ENCODE results near the gene CERS6. TPM values are rescaled to one million over a fixed set of nuclear protein-coding genes. Genes with fewer than 3 reads are reported as not detected.
"Not testable (repeated sequence)": the region's sequence is repeated elsewhere in the genome, so short reads cannot be mapped to it uniquely, and the experiment has no call there.

CERS6 gene
- total RNA-seq (45.2 TPM), polyA plus RNA-seq (9.3 TPM)

- H3K36me3 ChIP-seq (ENCODE audit: insufficient read depth), result no peaks in the 10 kb centered on the region
- H3K4me1 ChIP-seq (ENCODE audit: insufficient read depth), result peaks cover 1% of the 10 kb centered on the region
- WGBS, result 1% methylated on average over 72 of the region's 72 CpGs
- H3K27ac ChIP-seq (ENCODE audit: low read depth), result peak within 1 kb of the TSS; percentile 59
- peak; percentile 82 for DNase-seq (ENCODE audit: extremely low spot score)
- peak within 1 kb of the TSS; percentile 89 for H3K4me3 ChIP-seq (ENCODE audit: low read depth, low read length)
These were observed at the start of gene CERS6 for GRCh38 chr2:168455645-168456520. CERS6 (plus strand) TSS chr2:168456272; CDS start chr2:168456449, 177 bp downstream.

GRCh38 chr2:168412301-168412700, 43.8 kb upstream of the CERS6 start:
- not testable (repeated sequence) for H3K27ac ChIP-seq (ENCODE audit: low read depth); H3K4me3 ChIP-seq (ENCODE audit: low read depth, low read length); H3K4me1 ChIP-seq (ENCODE audit: insufficient read depth); H3K36me3 ChIP-seq (ENCODE audit: insufficient read depth); DNase-seq (ENCODE audit: extremely low spot score)
- 88% methylated on average over 5 of the region's 5 CpGs for WGBS

- not testable (repeated sequence) for H3K4me1 ChIP-seq (ENCODE audit: insufficient read depth); H3K4me3 ChIP-seq (ENCODE audit: low read depth, low read length); H3K27ac ChIP-seq (ENCODE audit: low read depth); DNase-seq (ENCODE audit: extremely low spot score); H3K36me3 ChIP-seq (ENCODE audit: insufficient read depth)
- 92% methylated on average over 3 of the region's 3 CpGs for WGBS
These were observed 43.0 kb upstream of the CERS6 start for GRCh38 chr2:168413101-168413500.

GRCh38 chr2:168416555-168416954, 39.5 kb upstream of the CERS6 start:
- H3K36me3 ChIP-seq (ENCODE audit: insufficient read depth), result no peaks in the 10 kb centered on the region
- H3K4me3 ChIP-seq (ENCODE audit: low read depth, low read length), result no peak overlapping the region
- no peak overlapping the region for H3K27ac ChIP-seq (ENCODE audit: low read depth)
- H3K4me1 ChIP-seq (ENCODE audit: insufficient read depth), result no peaks in the 10 kb centered on the region
- DNase-seq (ENCODE audit: extremely low spot score), result no peak

- no peaks in the 10 kb centered on the region for H3K4me1 ChIP-seq (ENCODE audit: insufficient read depth)
- DNase-seq (ENCODE audit: extremely low spot score), result no peak
- no peaks in the 10 kb centered on the region for H3K36me3 ChIP-seq (ENCODE audit: insufficient read depth)
- no peak overlapping the region for H3K4me3 ChIP-seq (ENCODE audit: low read depth, low read length)
- H3K27ac ChIP-seq (ENCODE audit: low read depth), result no peak overlapping the region
These were observed 33.5 kb upstream of the CERS6 start for GRCh38 chr2:168422584-168422983.

GRCh38 chr2:168424112-168424951, 31.7 kb upstream of the CERS6 start:
- DNase-seq (ENCODE audit: extremely low spot score), result no peak
- Histone ChIP-seq H3K27ac (ENCODE audit: low read depth) (no peak overlapping the region), H3K36me3 (ENCODE audit: insufficient read depth) (no peaks in the 10 kb centered on the region), H3K4me1 (ENCODE audit: insufficient read depth) (no peaks in the 10 kb centered on the region), H3K4me3 (ENCODE audit: low read depth, low read length) (no peak overlapping the region)
- 26% methylated on average over 2 of the region's 2 CpGs for WGBS

- 78% methylated on average over 3 of the region's 3 CpGs for WGBS
- no peak for DNase-seq (ENCODE audit: extremely low spot score)
- Histone ChIP-seq H3K4me3 (ENCODE audit: low read depth, low read length) (no peak overlapping the region), H3K27ac (ENCODE audit: low read depth) (no peak overlapping the region), H3K4me1 (ENCODE audit: insufficient read depth) (no peaks in the 10 kb centered on the region), H3K36me3 (ENCODE audit: insufficient read depth) (no peaks in the 10 kb centered on the region)
These were observed 31.1 kb upstream of the CERS6 start for GRCh38 chr2:168424971-168425370.

GRCh38 chr2:168426861-168427260, 29.2 kb upstream of the CERS6 start:
- WGBS, result 96% methylated on average over 2 of the region's 2 CpGs
- no peak overlapping the region for H3K4me3 ChIP-seq (ENCODE audit: low read depth, low read length)
- H3K27ac ChIP-seq (ENCODE audit: low read depth), result no peak overlapping the region
- DNase-seq (ENCODE audit: extremely low spot score), result no peak
- no peaks in the 10 kb centered on the region for H3K4me1 ChIP-seq (ENCODE audit: insufficient read depth)
- H3K36me3 ChIP-seq (ENCODE audit: insufficient read depth), result no peaks in the 10 kb centered on the region

GRCh38 chr2:168427451-168427850, 28.6 kb upstream of the CERS6 start:
- 50% methylated on average over 3 of the region's 3 CpGs for WGBS
- no peaks in the 10 kb centered on the region for H3K36me3 ChIP-seq (ENCODE audit: insufficient read depth)
- H3K4me1 ChIP-seq (ENCODE audit: insufficient read depth), result no peaks in the 10 kb centered on the region
- no peak overlapping the region for H3K27ac ChIP-seq (ENCODE audit: low read depth)
- no peak overlapping the region for H3K4me3 ChIP-seq (ENCODE audit: low read depth, low read length)
- DNase-seq (ENCODE audit: extremely low spot score), result no peak

- H3K4me3 ChIP-seq (ENCODE audit: low read depth, low read length), result no peak overlapping the region
- DNase-seq (ENCODE audit: extremely low spot score), result no peak
- H3K36me3 ChIP-seq (ENCODE audit: insufficient read depth), result no peaks in the 10 kb centered on the region
- WGBS, result 91% methylated on average over 3 of the region's 3 CpGs
- no peaks in the 10 kb centered on the region for H3K4me1 ChIP-seq (ENCODE audit: insufficient read depth)
- H3K27ac ChIP-seq (ENCODE audit: low read depth), result no peak overlapping the region
These were observed 27.6 kb upstream of the CERS6 start for GRCh38 chr2:168428431-168428830.

- Histone ChIP-seq H3K4me1 (ENCODE audit: insufficient read depth) (no peaks in the 10 kb centered on the region), H3K27ac (ENCODE audit: low read depth) (no peak overlapping the region), H3K36me3 (ENCODE audit: insufficient read depth) (no peaks in the 10 kb centered on the region), H3K4me3 (ENCODE audit: low read depth, low read length) (no peak overlapping the region)
- 85% methylated on average over 6 of the region's 6 CpGs for WGBS
- DNase-seq (ENCODE audit: extremely low spot score), result no peak
These were observed 26.1 kb upstream of the CERS6 start for GRCh38 chr2:168429988-168430387.

- no peak overlapping the region for H3K4me3 ChIP-seq (ENCODE audit: low read depth, low read length)
- WGBS, result 49% methylated on average over 3 of the region's 3 CpGs
These were observed 25.6 kb upstream of the CERS6 start for GRCh38 chr2:168430431-168430830.

GRCh38 chr2:168431301-168432024, 24.6 kb upstream of the CERS6 start:
- DNase-seq (ENCODE audit: extremely low spot score), result no peak

More at GRCh38 chr2:168430431-168430830, 25.6 kb upstream of the CERS6 start:
- Histone ChIP-seq H3K27ac (ENCODE audit: low read depth) (no peak overlapping the region), H3K36me3 (ENCODE audit: insufficient read depth) (no peaks in the 10 kb centered on the region), H3K4me1 (ENCODE audit: insufficient read depth) (no peaks in the 10 kb centered on the region)
- no peak for DNase-seq (ENCODE audit: extremely low spot score)

More at GRCh38 chr2:168431301-168432024, 24.6 kb upstream of the CERS6 start:
- Histone ChIP-seq H3K4me1 (ENCODE audit: insufficient read depth) (no peaks in the 10 kb centered on the region), H3K4me3 (ENCODE audit: low read depth, low read length) (no peak overlapping the region), H3K36me3 (ENCODE audit: insufficient read depth) (no peaks in the 10 kb centered on the region), H3K27ac (ENCODE audit: low read depth) (no peak overlapping the region)
- 79% methylated on average over 1 of the region's 1 CpG for WGBS

All from urinary bladder (tissue), 4 donors.